Measurements from ENCODE around the gene PADI6.

DNA sequence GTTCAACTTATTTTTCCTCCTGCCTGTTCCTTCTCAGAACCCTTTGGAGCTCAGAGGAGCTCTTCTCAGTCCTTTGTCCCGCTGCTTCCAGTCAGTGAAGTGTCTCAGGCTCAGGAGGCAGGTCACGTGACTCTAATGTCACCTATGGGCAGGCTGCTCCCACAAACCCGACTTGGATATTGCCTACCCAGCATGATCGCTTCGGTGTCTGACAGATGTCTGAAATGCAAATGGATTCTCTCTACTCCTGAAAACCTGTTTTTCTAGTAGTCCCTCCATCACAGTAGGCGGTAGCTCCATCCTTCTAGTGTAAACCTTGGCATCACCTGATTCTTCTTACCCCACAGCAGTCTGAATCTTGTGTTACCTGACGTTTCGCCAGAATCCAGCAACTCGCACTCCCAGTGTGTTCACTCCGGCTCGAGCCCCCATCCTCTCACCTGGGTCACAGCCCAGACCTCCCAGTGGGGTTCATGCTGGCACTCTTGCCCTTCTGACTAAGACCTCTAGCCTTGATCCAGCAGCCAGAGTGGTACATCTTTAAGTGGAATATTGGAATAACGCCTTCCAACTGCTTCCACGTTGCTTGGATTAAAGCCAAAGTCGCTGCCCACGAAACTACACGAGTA lies 5.4 kb downstream of the PADI6 start:
- TF ChIP-seq, protein P1, sequence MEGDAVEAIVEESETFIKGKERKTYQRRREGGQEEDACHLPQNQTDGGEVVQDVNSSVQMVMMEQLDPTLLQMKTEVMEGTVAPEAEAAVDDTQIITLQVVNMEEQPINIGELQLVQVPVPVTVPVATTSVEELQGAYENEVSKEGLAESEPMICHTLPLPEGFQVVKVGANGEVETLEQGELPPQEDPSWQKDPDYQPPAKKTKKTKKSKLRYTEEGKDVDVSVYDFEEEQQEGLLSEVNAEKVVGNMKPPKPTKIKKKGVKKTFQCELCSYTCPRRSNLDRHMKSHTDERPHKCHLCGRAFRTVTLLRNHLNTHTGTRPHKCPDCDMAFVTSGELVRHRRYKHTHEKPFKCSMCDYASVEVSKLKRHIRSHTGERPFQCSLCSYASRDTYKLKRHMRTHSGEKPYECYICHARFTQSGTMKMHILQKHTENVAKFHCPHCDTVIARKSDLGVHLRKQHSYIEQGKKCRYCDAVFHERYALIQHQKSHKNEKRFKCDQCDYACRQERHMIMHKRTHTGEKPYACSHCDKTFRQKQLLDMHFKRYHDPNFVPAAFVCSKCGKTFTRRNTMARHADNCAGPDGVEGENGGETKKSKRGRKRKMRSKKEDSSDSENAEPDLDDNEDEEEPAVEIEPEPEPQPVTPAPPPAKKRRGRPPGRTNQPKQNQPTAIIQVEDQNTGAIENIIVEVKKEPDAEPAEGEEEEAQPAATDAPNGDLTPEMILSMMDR (IDR thresholded peaks at IDR 0.05), result no peak
- TF ChIP-seq EZH2phosphoT487 (IDR thresholded peaks at IDR 0.05), result no peak
